Testis (tissue), 2 donors: ENCODE results near the gene PROZ.

Experiments
- CTCF ChIP-seq, 3 experiments: fragments of 450-650 bp in 2 of 3; fragments of 200-600 bp in 1 of 3; sonication (generic) in 1 of 3; IDR thresholded peaks; one replicate each; pipeline ENCODE4 v1.5.1; 2016 to 2019; ENCODE audit warnings: antibody characterized with exemption in 3 of 3, mild to moderate bottlenecking in 2 of 3, moderate library complexity in 1 of 3
- POLR2A ChIP-seq: fragments of 450-650 bp; IDR thresholded peaks from one replicate; pipeline ENCODE4 v1.6.1; 2017; ENCODE audit warnings: antibody characterized with exemption, mild to moderate bottlenecking, moderate library complexity

GRCh38 chr13:113205428-113205931 lies 47.0 kb downstream of the PROZ start:
- TF ChIP-seq CTCF (IDR thresholded peaks at IDR 0.05) (no peak), POLR2A (no peak)
